Measurements from ENCODE around the gene KIFC1. TPM values are rescaled to one million over a fixed set of nuclear protein-coding genes. Genes with fewer than 3 reads are reported as not detected.

KIFC1 gene
- total RNA-seq, 1 experiment from 2014 or later, result 73.8 TPM

GRCh38 chr6:33458676-33459075 is 67.1 kb downstream of the KIFC1 start:
- Histone ChIP-seq H3T11ph (ENCODE audit: low read length) (no peak overlapping the region), H4K5ac (ENCODE audit: insufficient read length, low read depth, low read length) (no peak overlapping the region), H3K23ac (ENCODE audit: insufficient read length, low read depth, low read length) (no peak overlapping the region), H3K79me2 (ENCODE audit: insufficient read depth, low read length) (no peaks in the 10 kb centered on the region), H3K9ac (ENCODE audit: extremely low read depth, insufficient read length, low read length) (no peak overlapping the region), H3K9me3 (ENCODE audit: control insufficient read depth, low read depth, low read length) (no peaks in the 10 kb centered on the region), H4K8ac (replicated peaks; ENCODE audit: insufficient read length, low read depth, low read length) (no peak overlapping the region), H3K4me2 (ENCODE audit: insufficient read depth, insufficient read length, low read length) (no peak overlapping the region), H3K4ac (ENCODE audit: low read depth, low read length) (no peak overlapping the region), H3K18ac (ENCODE audit: insufficient read length, low read depth, low read length) (no peak overlapping the region), H2BK5ac (ENCODE audit: insufficient read length, low read length) (no peak overlapping the region), H3K27ac (ENCODE audit: insufficient read length, low read depth, low read length) (no peak overlapping the region), H3K23me2 (ENCODE audit: insufficient read length, low read depth, low read length, poor library complexity, severe bottlenecking) (peaks cover 9% of the 10 kb centered on the region), H2AK5ac (ENCODE audit: insufficient read length, low read length) (no peak overlapping the region), H2BK12ac (ENCODE audit: insufficient read length, low read depth, low read length) (no peak overlapping the region), H2BK20ac (ENCODE audit: low read depth, low read length, poor library complexity, severe bottlenecking) (no peak overlapping the region), H2BK15ac (ENCODE audit: low read depth, low read length) (no peak overlapping the region), H2BK120ac (ENCODE audit: low read depth, low read length, poor library complexity, severe bottlenecking) (no peak overlapping the region), H3K79me1 (ENCODE audit: insufficient read depth, low read depth, low read length, poor library complexity, severe bottlenecking) (no peaks in the 10 kb centered on the region), H4K91ac (ENCODE audit: insufficient read length, low read depth, low read length) (no peak overlapping the region), H3K27me3 (ENCODE audit: insufficient read depth, low read length) (no peaks in the 10 kb centered on the region; the same call in 1 of the 2 replicates), H3K14ac (ENCODE audit: insufficient read depth, low read length) (no peak overlapping the region), H4K20me1 (ENCODE audit: control insufficient read depth, insufficient read depth, insufficient read length) (no peaks in the 10 kb centered on the region), H3K4me1 (ENCODE audit: insufficient read depth, low read length) (no peaks in the 10 kb centered on the region), H2AFZ (ENCODE audit: low read length) (no peak overlapping the region), H3K56ac (ENCODE audit: insufficient read length, low read depth, low read length) (no peak overlapping the region)
- TF ChIP-seq CTCF (conservative IDR thresholded peaks at IDR 0.05), result no peak
- Mint-ChIP-seq H3K36me3 (ENCODE audit: insufficient read depth in 1 of 3, low read depth in 3 of 3) (peaks cover 9 to 32% (median 31%) of the 10 kb centered on the region in 3 experiments), H3K4me1 (peaks cover 10 to 13% of the 10 kb centered on the region in 2 experiments), H3K27me3 (ENCODE audit: low read depth) (peaks cover 9% of the 10 kb centered on the region; the same call in 1 of the 2 replicates), H3K27ac (no peak overlapping the region), H3K4me3 (no peak overlapping the region), H3K9me3 (no peaks in the 10 kb centered on the region)
- no peak for DNase-seq
- no CpG with 5 or more reads among the region's 3 CpGs for WGBS (ENCODE audit: extremely low coverage, insufficient read length, low lambda C conversion rate)
